Kidney (tissue), 14 donors: ENCODE measurements around the gene FBXW12. TPM values are rescaled to one million over a fixed set of nuclear protein-coding genes. Genes with fewer than 3 reads are reported as not detected.

Experiments used
- DNase-seq, 5 donors: peaks; one replicate each; pipeline ENCODE4 v3.0.0-alpha.2; 2013 to 2020
- FAIRE-seq: peaks from 2 replicates; lab custom pipeline; 2012; peaks lifted over from hg19 to GRCh38; lab: Jason Lieb, UNC
- H3K27ac ChIP-seq, 2 donors: one replicate each; pipeline ENCODE4 v1.7.0; 2013; ENCODE audit warnings: low read depth in 2 of 2, low read length in 2 of 2, inconsistent platforms in 1 of 2
- H3K27me3 ChIP-seq: one replicate; pipeline ENCODE4 v1.7.1; 2013; ENCODE audit warnings: low read length, inconsistent platforms; ENCODE audit not compliant: control insufficient read depth, insufficient read depth
- H3K36me3 ChIP-seq, 3 donors: one replicate each; pipeline versions ENCODE4 v1.7.0 to v1.7.1; 2013; ENCODE audit warnings: low read length in 3 of 3, control low read depth in 1 of 3, inconsistent platforms in 1 of 3; ENCODE audit not compliant: insufficient read depth in 3 of 3, control insufficient read depth in 2 of 3
- H3K4me1 ChIP-seq, 3 donors: one replicate each; pipeline versions ENCODE4 v1.7.0 to v1.7.1; 2013; ENCODE audit warnings: low read length in 3 of 3, inconsistent platforms in 1 of 3, low read depth in 1 of 3; ENCODE audit not compliant: control insufficient read depth in 2 of 3, insufficient read depth in 2 of 3
- H3K4me3 ChIP-seq, 3 donors: one replicate each; pipeline versions ENCODE4 v1.7.0 to v1.8.1; 2013; ENCODE audit warnings: low read length in 3 of 3, control low read depth in 1 of 3, inconsistent platforms in 1 of 3
- H3K9ac ChIP-seq, 3 donors: one replicate each; pipeline versions ENCODE4 v1.7.0 to v1.7.1; 2013; ENCODE audit warnings: low read length in 3 of 3, control low read depth in 1 of 3, inconsistent platforms in 1 of 3
- H3K9me3 ChIP-seq, 3 donors: one replicate each; pipeline versions ENCODE4 v1.7.0 to v1.7.1; 2013; ENCODE audit warnings: low read length in 3 of 3, control low read depth in 1 of 3, inconsistent platforms in 1 of 3; ENCODE audit not compliant: control insufficient read depth in 2 of 3, insufficient read depth in 1 of 3
- CTCF ChIP-seq: IDR thresholded peaks from 3 replicates; pipeline ENCODE4 v1.5.1; 2012; ENCODE audit warnings: mild to moderate bottlenecking, moderate library complexity, borderline replicate concordance; ENCODE audit not compliant: insufficient read depth; ENCODE audit errors: extremely low read depth
- intact Hi-C: fragments of 100-400 bp; cut with DNase I; formaldehyde crosslinking; loops from one replicate; pipeline ENCODE4 v1.11.1; 2022
- polyA plus RNA-seq: library from polyadenylated mRNA; stranded (reverse); fragments of 350-450 nt; fragmentation: Illumina TruSeq; extraction: RNeasy Lipid Tissue Mini Kit (QIAGEN cat#74804); gene quantifications from one replicate; pipeline ENCODE4 v1.2.3, GENCODE V29; 2014; ENCODE audit warnings: low read depth, low replicate concordance; ENCODE audit not compliant: insufficient read depth
- total RNA-seq: library from RNA; stranded (reverse); fragmentation: NEBNext Ultra II Directional; extraction: Animal tissue kit (Norgen Biotek cat#: 25700); gene quantifications from one replicate; pipeline ENCODE4 v1.2.1, GENCODE V29; 2021
- donor health status: control.
- donor health status: control.
- donor health status: control.
- donor health status: control.
- donor health status: control.
- donor health status: DM: yes; HTN: yes; CAD: no.
- donor health status: Normal renal cell carcinoma (clear cell type).

FBXW12 gene
- total and polyA plus RNA-seq, 2 donors from 2014 or later: not detected

GRCh38 chr3:48418140-48418539 is 46.1 kb downstream of the FBXW12 start:
- intact Hi-C loops: no loop called here
- no peaks in the 10 kb centered on the region for H3K27me3 ChIP-seq

GRCh38 chr3:48418651-48419050 is 46.6 kb downstream of the FBXW12 start:
- Histone ChIP-seq H3K4me3 (no peak overlapping the region), H3K27ac (no peak overlapping the region), H3K4me1 (peaks cover 0 to 18% (median 0%) of the 10 kb centered on the region in 3 donors), H3K9me3 (no peaks in the 10 kb centered on the region), H3K27me3 (no peaks in the 10 kb centered on the region), H3K9ac (no peak overlapping the region), H3K36me3 (peaks cover 6 to 63% (median 35%) of the 10 kb centered on the region in 3 donors)
- DNase-seq: peak in 1 of 5 donors; percentile 55
- intact Hi-C loops: no loop called here
- TF ChIP-seq CTCF: no peak
- no peak for FAIRE-seq

More at GRCh38 chr3:48418140-48418539, 46.1 kb downstream of the FBXW12 start:
- TF ChIP-seq CTCF: no peak
- Histone ChIP-seq H3K9me3 (no peaks in the 10 kb centered on the region), H3K9ac (no peak overlapping the region), H3K27ac (no peak overlapping the region), H3K36me3 (peaks cover 6 to 68% (median 39%) of the 10 kb centered on the region in 3 donors), H3K4me3 (no peak overlapping the region), H3K4me1 (peaks cover 0 to 13% (median 0%) of the 10 kb centered on the region in 3 donors)
- no peak for FAIRE-seq
- peak in 1 of 5 donors; percentile 48 for DNase-seq

- peaks cover 3 to 59% (median 32%) of the 10 kb centered on the region in 3 donors for H3K36me3 ChIP-seq
- intact Hi-C loops: no loop called here
These were observed 47.1 kb downstream of the FBXW12 start for GRCh38 chr3:48419149-48419548.

More at GRCh38 chr3:48419149-48419548, 47.1 kb downstream of the FBXW12 start:
- H3K9me3 ChIP-seq: no peaks in the 10 kb centered on the region
- no peaks in the 10 kb centered on the region for H3K27me3 ChIP-seq
- H3K4me3 ChIP-seq: no peak overlapping the region
- TF ChIP-seq CTCF: no peak
- FAIRE-seq: no peak
- no peak overlapping the region for H3K9ac ChIP-seq
- no peak overlapping the region for H3K27ac ChIP-seq
- H3K4me1 ChIP-seq: peaks cover 0 to 21% (median 0%) of the 10 kb centered on the region in 3 donors
- DNase-seq: peak in 1 of 5 donors; percentile 63
